PC-3 (cell line): Measurements from ENCODE around the gene CLTA. TPM values are rescaled to one million over a fixed set of nuclear protein-coding genes. Genes with fewer than 3 reads are reported as not detected.
A peak's percentile ranks its signal among the peaks of the same experiment; 100 is the strongest.

Experiments
- ATAC-seq: fragments of 200-7000 bp; cut with Tn5 transposase; 2 replicates; pipeline ENCODE4 v1.9.1; 2020; ENCODE audit warnings: mild to moderate bottlenecking, moderate library complexity
- BruUV-seq: library from RNA; stranded (reverse); fragments of 400-500 nt; replicated peaks from 2 replicates; lab custom pipeline; 2021; lab: Mats Ljungman, UMichigan
- CTCF ChIA-PET: fragments of 300-600 bp; sonication (Branson Sonifier 250); formaldehyde crosslinking; loops from one replicate; lab custom pipeline; 2022; ENCODE audit warnings: antibody characterized with exemption; lab: Charles Lee
- POLR2A ChIA-PET: fragments of 300-600 bp; sonication (Branson Sonifier 250); formaldehyde crosslinking; loops from one replicate; lab custom pipeline; 2022; ENCODE audit warnings: antibody characterized with exemption; ENCODE audit not compliant: unreplicated experiment; lab: Charles Lee
- DNase-seq: peaks from one replicate; pipeline ENCODE4 v3.0.0-alpha.2; 2015
- H2AFZ ChIP-seq: fragments of 300-600 bp; sonication (generic); 2 replicates; pipeline ENCODE4 v1.6.0; 2016; ENCODE audit warnings: antibody characterized with exemption, low read length
- H3F3A ChIP-seq: fragments of 300-600 bp; sonication (generic); one replicate; pipeline ENCODE4 v1.6.0; 2017; ENCODE audit warnings: antibody characterized with exemption, low read length, control low read depth, mild to moderate bottlenecking; ENCODE audit not compliant: unreplicated experiment
- H3K27ac ChIP-seq: fragments of 300-600 bp; sonication (generic); 2 replicates; pipeline ENCODE4 v1.5.1; 2016; ENCODE audit warnings: mild to moderate bottlenecking, low read length
- H3K27me3 ChIP-seq: fragments of 300-600 bp; sonication (generic); 2 replicates; pipeline ENCODE4 v1.6.1; 2016; ENCODE audit warnings: low read length, mixed read lengths
- H3K36me3 ChIP-seq: fragments of 300-600 bp; sonication (generic); 2 replicates; pipeline ENCODE4 v1.6.1; 2016; ENCODE audit warnings: low read depth, mixed run types, low read length, mixed read lengths
- H3K4me1 ChIP-seq: fragments of 300-600 bp; sonication (generic); 2 replicates; pipeline ENCODE4 v1.5.1; 2016; ENCODE audit warnings: low read length; ENCODE audit not compliant: insufficient read depth
- H3K4me2 ChIP-seq: fragments of 300-600 bp; sonication (generic); 2 replicates; pipeline ENCODE4 v1.6.0; 2016; ENCODE audit warnings: low read length
- H3K4me3 ChIP-seq: fragments of 300-600 bp; sonication (generic); 2 replicates; pipeline ENCODE4 v1.5.1; 2016; ENCODE audit warnings: mild to moderate bottlenecking, low read length, mixed read lengths
- H3K79me2 ChIP-seq: fragments of 300-600 bp; sonication (generic); 2 replicates; pipeline ENCODE4 v1.6.1; 2017; ENCODE audit warnings: low read length, mixed read lengths
- H3K9ac ChIP-seq: fragments of 300-600 bp; sonication (generic); 2 replicates; pipeline ENCODE4 v1.6.0; 2016; ENCODE audit warnings: mild to moderate bottlenecking, low read length
- H3K9me2 ChIP-seq: fragments of 300-600 bp; sonication (generic); replicated peaks from 2 replicates; pipeline ENCODE4 v1.6.1; 2016; ENCODE audit warnings: mixed run types, low read length, mixed read lengths
- H3K9me3 ChIP-seq: fragments of 300-600 bp; sonication (generic); 2 replicates; pipeline ENCODE4 v1.6.1; 2016; ENCODE audit warnings: low read length, mixed read lengths
- H4K20me1 ChIP-seq: fragments of 300-600 bp; sonication (generic); 2 replicates; pipeline ENCODE4 v1.6.1; 2016; ENCODE audit warnings: low read length, mixed read lengths
- CTCF ChIP-seq: fragments of 300-600 bp; sonication (generic); conservative IDR thresholded peaks from 2 replicates; pipeline ENCODE4 v1.5.1; 2017; ENCODE audit warnings: antibody characterized with exemption, low read depth, mild to moderate bottlenecking, low read length
- EZH2 ChIP-seq: fragments of 300-600 bp; sonication (generic); IDR thresholded peaks from one replicate; pipeline ENCODE4 v1.6.1; 2017; ENCODE audit warnings: antibody characterized with exemption, mild to moderate bottlenecking, low read length; ENCODE audit not compliant: unreplicated experiment
- EZH2phosphoT487 ChIP-seq: fragments of 300-600 bp; sonication (generic); IDR thresholded peaks from 2 replicates; pipeline ENCODE4 v1.6.1; 2018; ENCODE audit warnings: mild to moderate bottlenecking, antibody characterized with exemption, low read length, borderline replicate concordance
- intact Hi-C: fragments of 100-400 bp; cut with micrococcal nuclease; formaldehyde crosslinking; loops from 2 replicates; pipeline ENCODE4 v1.9.0; 2023
- total RNA-seq: library from RNA; depleted of rRNA; stranded (reverse); fragments of >200 nt; gene quantifications from 2 replicates; pipeline ENCODE4 v1.2.3, GENCODE V29; 2014

Gene CLTA
- total RNA-seq, 1 experiment from 2014 or later, result 259 TPM

GRCh38 chr9:36150574-36151315 lies 40.0 kb upstream of the CLTA start:
- H2AFZ ChIP-seq, result no peak overlapping the region
- no peak overlapping the region for H3K9ac ChIP-seq
- H3K9me3 ChIP-seq, result no peaks in the 10 kb centered on the region
- ATAC-seq, result no peak
- H3F3A ChIP-seq, result no peaks in the 10 kb centered on the region
- peaks cover 28% of the 10 kb centered on the region for H3K4me1 ChIP-seq
- intact Hi-C loops, result no loop called here
- H3K79me2 ChIP-seq, result no peaks in the 10 kb centered on the region
- H4K20me1 ChIP-seq, result no peaks in the 10 kb centered on the region
- no peak overlapping the region for H3K4me3 ChIP-seq
- H3K9me2 ChIP-seq, result no peaks in the 10 kb centered on the region
- ChIA-PET CTCF (no interaction called here), POLR2A (no interaction called here)
- no peak overlapping the region for H3K27ac ChIP-seq
- H3K4me2 ChIP-seq, result no peak overlapping the region
- no peak for DNase-seq
- no peaks in the 10 kb centered on the region for H3K27me3 ChIP-seq
- no peaks in the 10 kb centered on the region for H3K36me3 ChIP-seq
- TF ChIP-seq EZH2phosphoT487 (no peak), CTCF (no peak), EZH2 (no peak)
- BruUV-seq, result no TSS peak

GRCh38 chr9:36151316-36152210 lies 39.2 kb upstream of the CLTA start:
- Histone ChIP-seq H3K4me1 (peaks cover 28% of the 10 kb centered on the region), H4K20me1 (no peaks in the 10 kb centered on the region), H3K4me3 (no peak overlapping the region), H3K36me3 (peaks cover 2% of the 10 kb centered on the region; the same call in 1 of the 2 replicates), H2AFZ (no peak overlapping the region), H3K9me2 (no peaks in the 10 kb centered on the region), H3K9me3 (no peaks in the 10 kb centered on the region), H3K4me2 (no peak overlapping the region), H3K27ac (no peak overlapping the region), H3K27me3 (no peaks in the 10 kb centered on the region), H3K9ac (no peak overlapping the region), H3F3A (no peaks in the 10 kb centered on the region), H3K79me2 (no peaks in the 10 kb centered on the region)
- no TSS peak for BruUV-seq
- intact Hi-C loops, result no loop called here
- CTCF ChIA-PET, result no interaction called here
- no peak for TF ChIP-seq EZH2
- no peak for TF ChIP-seq CTCF
- TF ChIP-seq EZH2phosphoT487, result no peak
- POLR2A ChIA-PET, result no interaction called here
- ATAC-seq, result peak; percentile 37
- peak; percentile 14 for DNase-seq
